ENCODE measurements around the gene GNPDA1. TPM values are rescaled to one million over a fixed set of nuclear protein-coding genes. Genes with fewer than 3 reads are reported as not detected.

The GNPDA1 gene
- total and polyA plus RNA-seq, 4 donors: 8.0 to 15.0 (median 10.5) TPM

- Histone ChIP-seq H3K27ac (ENCODE audit: low read depth in 1 of 2, low read length in 2 of 2) (no peak overlapping the region), H3K4me3 (ENCODE audit: low read depth in 1 of 3, low read length in 3 of 3) (no peak overlapping the region), H3K9me3 (ENCODE audit: control insufficient read depth in 4 of 4, low read length in 3 of 4) (no peaks in the 10 kb centered on the region), H3K9ac (ENCODE audit: low read depth in 1 of 2, low read length in 2 of 2) (no peak overlapping the region), H3K4me1 (ENCODE audit: control insufficient read depth in 4 of 4, insufficient read depth in 4 of 4, low read length in 3 of 4) (peaks cover 0 to 1% (median 0%) of the 10 kb centered on the region in 4 donors), H3K36me3 (ENCODE audit: control insufficient read depth in 4 of 4, insufficient read depth in 3 of 4, low read depth in 1 of 4, low read length in 3 of 4) (peaks cover 6 to 36% (median 31%) of the 10 kb centered on the region in 4 donors), H3K27me3 (ENCODE audit: control insufficient read depth in 4 of 4, insufficient read depth in 4 of 4, low read length in 3 of 4) (no peaks in the 10 kb centered on the region)
- no peak for DNase-seq (ENCODE audit: low spot score)
- WGBS: 83% methylated on average over 3 of the region's 3 CpGs
- TF ChIP-seq TAF1 (conservative IDR thresholded peaks at IDR 0.05): no peak
- TF ChIP-seq FOXA1 (IDR thresholded peaks at IDR 0.05): no peak
- no peak for TF ChIP-seq GABPA (IDR thresholded peaks at IDR 0.05 in 1 of 2, conservative IDR thresholded peaks at IDR 0.05 in 1 of 2)
- no peak for TF ChIP-seq YY1 (IDR thresholded peaks at IDR 0.05)
- no peak for TF ChIP-seq RXRA (IDR thresholded peaks at IDR 0.05)
- TF ChIP-seq CTCF (IDR thresholded peaks at IDR 0.05; ENCODE audit: low read depth, low read length, missing input control): no peak
- TF ChIP-seq EGR1 (IDR thresholded peaks at IDR 0.05; ENCODE audit: low read depth in 2 of 2): no peak
- TF ChIP-seq MAX (IDR thresholded peaks at IDR 0.05): no peak
- no peak for TF ChIP-seq NR2F2 (IDR thresholded peaks at IDR 0.05)
- no peak for TF ChIP-seq FOXA2 (IDR thresholded peaks at IDR 0.05)
- no peak for TF ChIP-seq REST (IDR thresholded peaks at IDR 0.05)
- no peak for TF ChIP-seq ZBTB33 (IDR thresholded peaks at IDR 0.05)
- no peak for TF ChIP-seq SP1 (IDR thresholded peaks at IDR 0.05)
- TF ChIP-seq ATF3 (IDR thresholded peaks at IDR 0.05): no peak
- TF ChIP-seq HNF4G (IDR thresholded peaks at IDR 0.05): no peak
- no peak for TF ChIP-seq RAD21 (IDR thresholded peaks at IDR 0.05)
- TF ChIP-seq HNF4A (conservative IDR thresholded peaks at IDR 0.05): no peak
- no peak for TF ChIP-seq JUND (IDR thresholded peaks at IDR 0.05)
Measured at GRCh38 chr5:142006363-142007236, 6.2 kb downstream of the GNPDA1 start.
